Neural crest cell (in vitro differentiated cells): ENCODE data around the gene FAT2. TPM values are rescaled to one million over a fixed set of nuclear protein-coding genes. Genes with fewer than 3 reads are reported as not detected.

Experiments
- DNase-seq: peaks from one replicate; pipeline ENCODE4 v3.0.0; 2021; ENCODE audit warnings: low read depth, mixed read lengths, low spot score
- H3K27ac Mint-ChIP-seq: one replicate; pipeline ENCODE4 v1.8.0; 2021; ENCODE audit warnings: mild to moderate bottlenecking, mixed read lengths; ENCODE audit not compliant: unreplicated experiment
- H3K27me3 Mint-ChIP-seq: 2 replicates; pipeline ENCODE4 v1.8.0; 2021; ENCODE audit warnings: low read depth, mild to moderate bottlenecking, mixed read lengths
- H3K36me3 Mint-ChIP-seq: 2 replicates; pipeline ENCODE4 v1.8.0; 2021; ENCODE audit warnings: low read depth, mild to moderate bottlenecking, mixed read lengths
- H3K4me1 Mint-ChIP-seq: 2 replicates; pipeline ENCODE4 v1.8.0; 2021; ENCODE audit warnings: mixed read lengths
- H3K4me3 Mint-ChIP-seq: one replicate; pipeline ENCODE4 v1.8.0; 2021; ENCODE audit warnings: mild to moderate bottlenecking, mixed read lengths
- H3K9me3 Mint-ChIP-seq: 2 replicates; pipeline ENCODE4 v1.8.0; 2021; ENCODE audit warnings: mixed read lengths
- total RNA-seq: library from RNA; stranded (reverse); gene quantifications from 2 replicates; pipeline ENCODE4 v1.2.1, GENCODE V29; 2021
- TF ChIP-seq, protein P1 (sequence below): fragments of 200-600 bp; sonication (generic); conservative IDR thresholded peaks from 2 replicates; pipeline ENCODE4 v1.5.0; 2021; ENCODE audit warnings: antibody characterized with exemption, mild to moderate bottlenecking

Gene FAT2
- total RNA-seq, 1 donor from 2014 or later = not detected

- Mint-ChIP-seq H3K36me3 (no peaks in the 10 kb centered on the region), H3K9me3 (no peaks in the 10 kb centered on the region), H3K27me3 (no peaks in the 10 kb centered on the region), H3K4me1 (no peaks in the 10 kb centered on the region), H3K4me3 (no peak overlapping the region), H3K27ac (no peak overlapping the region)
- TF ChIP-seq, protein P1, sequence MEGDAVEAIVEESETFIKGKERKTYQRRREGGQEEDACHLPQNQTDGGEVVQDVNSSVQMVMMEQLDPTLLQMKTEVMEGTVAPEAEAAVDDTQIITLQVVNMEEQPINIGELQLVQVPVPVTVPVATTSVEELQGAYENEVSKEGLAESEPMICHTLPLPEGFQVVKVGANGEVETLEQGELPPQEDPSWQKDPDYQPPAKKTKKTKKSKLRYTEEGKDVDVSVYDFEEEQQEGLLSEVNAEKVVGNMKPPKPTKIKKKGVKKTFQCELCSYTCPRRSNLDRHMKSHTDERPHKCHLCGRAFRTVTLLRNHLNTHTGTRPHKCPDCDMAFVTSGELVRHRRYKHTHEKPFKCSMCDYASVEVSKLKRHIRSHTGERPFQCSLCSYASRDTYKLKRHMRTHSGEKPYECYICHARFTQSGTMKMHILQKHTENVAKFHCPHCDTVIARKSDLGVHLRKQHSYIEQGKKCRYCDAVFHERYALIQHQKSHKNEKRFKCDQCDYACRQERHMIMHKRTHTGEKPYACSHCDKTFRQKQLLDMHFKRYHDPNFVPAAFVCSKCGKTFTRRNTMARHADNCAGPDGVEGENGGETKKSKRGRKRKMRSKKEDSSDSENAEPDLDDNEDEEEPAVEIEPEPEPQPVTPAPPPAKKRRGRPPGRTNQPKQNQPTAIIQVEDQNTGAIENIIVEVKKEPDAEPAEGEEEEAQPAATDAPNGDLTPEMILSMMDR = no peak
- no peak for DNase-seq
These were observed 16.6 kb downstream of the FAT2 start for GRCh38 chr5:151574444-151574996.

GRCh38 chr5:151572657-151573368, 18.3 kb downstream of the FAT2 start:
- TF ChIP-seq, protein P1 = no peak
- no peak overlapping the region for H3K4me3 Mint-ChIP-seq
- no peaks in the 10 kb centered on the region for H3K36me3 Mint-ChIP-seq
- no peaks in the 10 kb centered on the region for H3K9me3 Mint-ChIP-seq
- H3K27me3 Mint-ChIP-seq = peaks cover 3% of the 10 kb centered on the region
- H3K4me1 Mint-ChIP-seq = no peaks in the 10 kb centered on the region
- no peak overlapping the region for H3K27ac Mint-ChIP-seq
- no peak for DNase-seq

DNA sequence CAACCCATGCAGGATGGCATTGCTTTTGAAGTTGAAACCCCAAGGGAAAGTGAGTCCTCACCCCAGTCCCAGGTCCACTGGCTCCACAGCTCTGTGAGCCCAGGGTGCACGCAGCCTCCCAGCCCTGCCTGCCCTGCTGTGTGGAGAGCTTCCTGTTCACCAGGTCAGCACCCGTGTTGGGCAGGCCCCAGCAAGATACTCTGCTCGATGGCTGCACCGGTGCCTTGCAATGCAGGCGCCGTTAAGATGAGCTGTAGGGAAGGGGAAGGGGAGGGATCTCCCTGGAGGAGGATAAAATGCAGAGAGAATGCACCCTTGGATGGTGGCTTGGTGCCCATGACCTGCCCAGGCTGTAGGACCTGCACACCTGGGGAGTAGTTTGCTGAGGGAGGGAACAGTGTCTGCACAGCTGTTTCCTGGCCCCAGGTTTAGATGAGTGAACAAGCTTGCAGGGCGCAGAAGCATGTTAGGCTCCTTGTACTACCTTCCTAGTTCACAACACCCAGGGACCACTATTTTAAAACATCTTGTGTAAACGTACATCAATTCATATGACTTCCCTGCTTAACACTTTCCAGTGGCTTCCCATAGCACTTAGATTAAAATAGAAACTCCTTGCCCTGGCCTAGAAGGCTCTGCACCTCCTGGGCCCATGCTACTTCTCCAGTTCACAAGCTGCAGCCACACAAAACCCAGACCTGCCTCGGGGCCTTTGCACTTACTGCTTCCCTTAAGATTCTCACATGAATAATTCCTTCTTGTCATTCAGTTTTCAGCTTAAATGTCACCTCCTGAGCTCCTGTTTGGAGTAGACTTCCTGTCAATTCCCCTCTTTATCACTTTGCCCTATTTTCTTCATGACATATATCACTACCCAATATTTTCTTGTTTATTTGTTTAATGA, 19.6 kb downstream of the FAT2 start:
- Mint-ChIP-seq H3K4me1 (no peaks in the 10 kb centered on the region), H3K27me3 (peaks cover 3% of the 10 kb centered on the region), H3K9me3 (peaks cover 3% of the 10 kb centered on the region), H3K27ac (no peak overlapping the region), H3K36me3 (no peaks in the 10 kb centered on the region), H3K4me3 (no peak overlapping the region)
- no peak for DNase-seq
- TF ChIP-seq, protein P1 = no peak

DNA sequence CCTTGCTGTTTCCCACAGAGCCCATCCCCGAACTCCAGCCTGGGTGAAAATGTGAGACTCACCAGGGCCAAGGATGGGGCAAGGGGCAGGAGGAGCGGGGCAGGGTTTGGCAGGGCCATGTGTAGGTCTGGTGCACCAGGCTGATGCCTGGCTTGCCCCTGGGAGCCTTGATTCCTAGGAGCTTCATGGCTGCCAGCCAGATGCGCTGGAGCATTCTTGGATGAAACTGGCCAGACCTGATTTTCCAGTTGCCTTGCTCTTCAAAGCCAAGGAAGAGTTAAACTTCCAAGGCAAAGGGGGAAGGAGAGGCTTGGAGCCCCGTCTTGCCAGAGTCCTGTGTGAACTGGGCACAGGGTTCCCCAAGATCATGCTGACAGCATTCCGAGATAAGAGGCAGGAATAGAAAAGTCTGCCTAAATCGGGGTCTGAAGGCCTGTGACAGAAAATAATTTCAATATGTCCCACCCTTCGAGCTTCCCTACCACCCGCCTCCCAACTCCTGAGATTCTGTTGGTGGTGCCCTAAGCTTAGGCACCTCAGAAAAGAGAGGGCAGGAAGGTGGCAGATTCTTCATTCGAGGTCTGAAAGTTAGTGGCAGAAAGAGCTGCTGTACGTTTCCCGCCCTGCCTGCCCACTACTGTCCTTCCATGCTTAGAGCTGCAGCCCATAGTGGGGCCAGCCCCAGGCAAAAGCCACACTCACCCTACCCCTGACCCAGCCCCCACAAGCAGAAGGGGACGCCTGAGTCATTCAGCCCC, 20.4 kb downstream of the FAT2 start:
- no peak overlapping the region for H3K27ac Mint-ChIP-seq
- DNase-seq = no peak
- TF ChIP-seq, protein P1 = no peak
- H3K9me3 Mint-ChIP-seq = peaks cover 3% of the 10 kb centered on the region
- H3K36me3 Mint-ChIP-seq = no peaks in the 10 kb centered on the region
- H3K4me1 Mint-ChIP-seq = no peaks in the 10 kb centered on the region
- peaks cover 3% of the 10 kb centered on the region for H3K27me3 Mint-ChIP-seq
- no peak overlapping the region for H3K4me3 Mint-ChIP-seq

DNA sequence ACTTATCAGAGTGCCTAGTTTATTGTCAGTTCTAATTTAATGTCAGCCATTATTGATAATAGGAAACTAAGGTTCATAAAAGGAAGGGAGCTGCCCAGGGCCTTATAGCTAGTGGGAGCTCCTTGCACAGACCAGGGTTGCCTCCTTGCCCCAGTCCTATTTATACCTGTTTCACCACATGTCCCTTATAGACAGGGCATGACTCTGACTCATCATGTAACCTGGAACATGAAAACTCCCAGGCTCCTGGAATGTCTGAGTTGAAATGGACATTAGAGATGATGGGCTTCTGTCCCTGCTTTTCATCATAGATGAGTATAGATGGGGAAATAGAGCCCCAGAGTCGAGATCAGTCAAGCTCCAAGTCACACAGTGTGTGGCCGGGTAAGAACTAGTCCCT, 21.1 kb downstream of the FAT2 start:
- Mint-ChIP-seq H3K36me3 (no peaks in the 10 kb centered on the region), H3K9me3 (peaks cover 3% of the 10 kb centered on the region), H3K27me3 (peaks cover 3% of the 10 kb centered on the region), H3K27ac (no peak overlapping the region), H3K4me3 (no peak overlapping the region), H3K4me1 (no peaks in the 10 kb centered on the region)
- DNase-seq = no peak
- TF ChIP-seq, protein P1 = no peak
